Neural progenitor cell (in vitro differentiated cells): Measurements from ENCODE around the gene ZFAND3. TPM values are rescaled to one million over a fixed set of nuclear protein-coding genes. Genes with fewer than 3 reads are reported as not detected.

Experiments
- DNase-seq: peaks from one replicate; pipeline ENCODE4 v3.0.0-alpha.2; 2016; ENCODE audit warnings: low spot score
- H2AFZ ChIP-seq: fragments of 200-600 bp; sonication (generic); replicated peaks from 2 replicates; pipeline ENCODE4 v1.6.1; 2016; ENCODE audit warnings: antibody characterized with exemption
- H3F3A ChIP-seq: fragments of 200-600 bp; sonication (generic); 2 replicates; pipeline ENCODE4 v1.6.1; 2016; ENCODE audit warnings: antibody characterized with exemption, low read depth
- H3K27ac ChIP-seq: fragments of 200-600 bp; sonication (generic); 2 replicates; pipeline ENCODE4 v1.5.1; 2016; ENCODE audit warnings: mild to moderate bottlenecking
- H3K27me3 ChIP-seq: fragments of 200-600 bp; sonication (generic); 2 replicates; pipeline ENCODE4 v1.6.1; 2016; ENCODE audit warnings: mild to moderate bottlenecking, moderate library complexity
- H3K36me3 ChIP-seq: fragments of 200-600 bp; sonication (generic); 2 replicates; pipeline ENCODE4 v1.5.1; 2016
- H3K4me1 ChIP-seq: fragments of 200-600 bp; sonication (generic); 2 replicates; pipeline ENCODE4 v1.6.1; 2016; ENCODE audit warnings: mixed run types
- H3K4me2 ChIP-seq: fragments of 200-600 bp; sonication (generic); 2 replicates; pipeline ENCODE4 v1.6.1; 2016
- H3K4me3 ChIP-seq: fragments of 200-600 bp; sonication (generic); 2 replicates; pipeline ENCODE4 v1.5.1; 2016
- H3K79me2 ChIP-seq: fragments of 200-600 bp; sonication (generic); 2 replicates; pipeline ENCODE4 v1.6.1; 2016; ENCODE audit warnings: low read depth
- H3K9ac ChIP-seq: fragments of 200-600 bp; sonication (generic); 2 replicates; pipeline ENCODE4 v1.6.1; 2016
- H3K9me3 ChIP-seq: fragments of 200-600 bp; sonication (generic); 2 replicates; pipeline ENCODE4 v1.5.1; 2016; ENCODE audit warnings: low read depth
- H4K20me1 ChIP-seq: fragments of 200-600 bp; sonication (generic); 2 replicates; pipeline ENCODE4 v1.6.1; 2016; ENCODE audit warnings: low read depth
- H3K27ac Mint-ChIP-seq: 3 replicates; pipeline ENCODE4 v1.8.0; 2021; ENCODE audit warnings: mixed read lengths
- H3K27me3 Mint-ChIP-seq: 2 replicates; pipeline ENCODE4 v1.8.0; 2022; ENCODE audit warnings: low read depth, mild to moderate bottlenecking, inconsistent platforms, moderate library complexity, mixed read lengths; ENCODE audit not compliant: insufficient read depth
- H3K36me3 Mint-ChIP-seq: 3 replicates; pipeline ENCODE4 v1.8.0; 2021; ENCODE audit warnings: mixed read lengths
- H3K4me1 Mint-ChIP-seq: 3 replicates; pipeline ENCODE4 v1.8.0; 2021; ENCODE audit warnings: mixed read lengths
- H3K4me3 Mint-ChIP-seq: 3 replicates; pipeline ENCODE4 v1.8.0; 2021; ENCODE audit warnings: mild to moderate bottlenecking, moderate library complexity, mixed read lengths
- H3K9me3 Mint-ChIP-seq: 3 replicates; pipeline ENCODE4 v1.8.0; 2020; ENCODE audit warnings: mixed read lengths
- EZH2 ChIP-seq: fragments of 200-600 bp; sonication (generic); IDR thresholded peaks from 2 replicates; pipeline ENCODE4 v1.6.1; 2017; ENCODE audit warnings: antibody characterized with exemption, mild to moderate bottlenecking, moderate library complexity
- EZH2phosphoT487 ChIP-seq: fragments of 200-600 bp; sonication (generic); IDR thresholded peaks from 2 replicates; pipeline ENCODE4 v1.6.1; 2017; ENCODE audit warnings: antibody characterized with exemption
- total RNA-seq: library from RNA; depleted of rRNA; stranded (reverse); fragments of >200 nt; gene quantifications from 2 replicates; pipeline ENCODE4 v1.2.3, GENCODE V29; 2015; ENCODE audit warnings: low replicate concordance
- TF ChIP-seq, protein P1 (sequence below): fragments of 200-600 bp; sonication (generic); IDR thresholded peaks from 2 replicates; pipeline ENCODE4 v1.5.1; 2017; ENCODE audit warnings: antibody characterized with exemption, mild to moderate bottlenecking

ZFAND3 gene
- total RNA-seq, 1 donor from 2014 or later, result 24.3 TPM

DNA sequence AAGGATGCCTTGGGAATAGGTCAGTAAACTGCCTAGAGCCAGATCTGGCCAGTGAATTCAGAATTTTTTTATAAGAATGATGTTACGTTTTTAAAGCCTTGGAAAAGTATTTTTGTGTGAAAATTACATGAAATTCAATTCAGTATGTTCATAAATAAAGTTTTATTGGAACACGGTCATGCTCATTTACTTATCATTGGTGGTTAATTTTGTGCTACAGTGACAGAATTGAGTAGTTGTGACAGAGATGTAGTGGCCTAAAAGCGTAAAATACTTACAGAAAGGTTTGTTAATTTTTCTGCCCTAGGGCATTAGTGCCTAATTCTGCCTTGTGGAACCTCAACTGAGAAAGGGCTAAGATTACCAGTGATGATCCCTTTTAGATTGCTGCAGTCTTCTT, 28.2 kb downstream of the ZFAND3 start:
- H3K4me3 ChIP-seq, result no peak overlapping the region
- no peak overlapping the region for H3K4me2 ChIP-seq
- no peaks in the 10 kb centered on the region for H3K27me3 Mint-ChIP-seq
- no peaks in the 10 kb centered on the region for H3K9me3 Mint-ChIP-seq
- H3K36me3 ChIP-seq, result no peaks in the 10 kb centered on the region
- H3K9ac ChIP-seq, result no peak overlapping the region
- H2AFZ ChIP-seq, result no peak overlapping the region
- peaks cover 6% of the 10 kb centered on the region for H3F3A ChIP-seq
- no peak for DNase-seq
- TF ChIP-seq EZH2 (no peak), EZH2phosphoT487 (no peak)
- TF ChIP-seq, protein P1, sequence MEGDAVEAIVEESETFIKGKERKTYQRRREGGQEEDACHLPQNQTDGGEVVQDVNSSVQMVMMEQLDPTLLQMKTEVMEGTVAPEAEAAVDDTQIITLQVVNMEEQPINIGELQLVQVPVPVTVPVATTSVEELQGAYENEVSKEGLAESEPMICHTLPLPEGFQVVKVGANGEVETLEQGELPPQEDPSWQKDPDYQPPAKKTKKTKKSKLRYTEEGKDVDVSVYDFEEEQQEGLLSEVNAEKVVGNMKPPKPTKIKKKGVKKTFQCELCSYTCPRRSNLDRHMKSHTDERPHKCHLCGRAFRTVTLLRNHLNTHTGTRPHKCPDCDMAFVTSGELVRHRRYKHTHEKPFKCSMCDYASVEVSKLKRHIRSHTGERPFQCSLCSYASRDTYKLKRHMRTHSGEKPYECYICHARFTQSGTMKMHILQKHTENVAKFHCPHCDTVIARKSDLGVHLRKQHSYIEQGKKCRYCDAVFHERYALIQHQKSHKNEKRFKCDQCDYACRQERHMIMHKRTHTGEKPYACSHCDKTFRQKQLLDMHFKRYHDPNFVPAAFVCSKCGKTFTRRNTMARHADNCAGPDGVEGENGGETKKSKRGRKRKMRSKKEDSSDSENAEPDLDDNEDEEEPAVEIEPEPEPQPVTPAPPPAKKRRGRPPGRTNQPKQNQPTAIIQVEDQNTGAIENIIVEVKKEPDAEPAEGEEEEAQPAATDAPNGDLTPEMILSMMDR, result no peak
- H3K36me3 Mint-ChIP-seq, result peaks cover 11% of the 10 kb centered on the region
- no peak overlapping the region for H3K4me3 Mint-ChIP-seq
- no peaks in the 10 kb centered on the region for H3K27me3 ChIP-seq
- H3K4me1 Mint-ChIP-seq, result peaks cover 6% of the 10 kb centered on the region
- H4K20me1 ChIP-seq, result peaks cover 89% of the 10 kb centered on the region
- H3K27ac ChIP-seq, result no peak overlapping the region
- H3K4me1 ChIP-seq, result peaks cover 5% of the 10 kb centered on the region
- H3K79me2 ChIP-seq, result peaks cover 100% of the 10 kb centered on the region
- H3K9me3 ChIP-seq, result no peaks in the 10 kb centered on the region
- H3K27ac Mint-ChIP-seq, result no peak overlapping the region

DNA sequence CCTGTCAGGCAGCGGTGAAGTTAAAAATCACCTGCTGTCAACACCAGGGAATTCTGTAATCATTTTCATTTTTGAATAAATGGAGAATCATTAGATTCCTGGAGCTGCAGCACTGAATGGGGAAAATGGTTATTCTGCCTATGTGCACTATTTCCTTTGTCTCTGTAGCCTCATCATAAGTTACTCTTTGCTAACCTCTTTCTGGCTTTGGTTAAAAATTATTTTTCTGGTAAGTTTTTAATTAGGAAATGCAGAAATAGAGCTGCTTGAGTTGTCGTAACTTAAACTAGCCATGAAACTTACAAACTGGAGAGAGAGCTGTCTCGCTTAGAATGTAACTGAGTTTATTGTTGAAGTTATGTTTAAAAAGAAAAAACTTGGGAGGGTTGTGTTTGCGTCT, 28.8 kb downstream of the ZFAND3 start:
- no peaks in the 10 kb centered on the region for H3K36me3 ChIP-seq
- Mint-ChIP-seq H3K36me3 (peaks cover 10% of the 10 kb centered on the region), H3K27me3 (no peaks in the 10 kb centered on the region), H3K4me3 (no peak overlapping the region), H3K9me3 (no peaks in the 10 kb centered on the region), H3K27ac (no peak overlapping the region), H3K4me1 (peaks cover 6% of the 10 kb centered on the region)
- TF ChIP-seq EZH2phosphoT487 (no peak), EZH2 (no peak)
- TF ChIP-seq, protein P1, result no peak
- H3F3A ChIP-seq, result peaks cover 6% of the 10 kb centered on the region
- H3K27ac ChIP-seq, result no peak overlapping the region
- no peak overlapping the region for H2AFZ ChIP-seq
- no peak overlapping the region for H3K4me3 ChIP-seq
- peaks cover 100% of the 10 kb centered on the region for H3K79me2 ChIP-seq
- H3K27me3 ChIP-seq, result no peaks in the 10 kb centered on the region
- H3K4me1 ChIP-seq, result peaks cover 5% of the 10 kb centered on the region
- H3K9me3 ChIP-seq, result no peaks in the 10 kb centered on the region
- no peak for DNase-seq
- peaks cover 96% of the 10 kb centered on the region for H4K20me1 ChIP-seq
- no peak overlapping the region for H3K4me2 ChIP-seq
- no peak overlapping the region for H3K9ac ChIP-seq

DNA sequence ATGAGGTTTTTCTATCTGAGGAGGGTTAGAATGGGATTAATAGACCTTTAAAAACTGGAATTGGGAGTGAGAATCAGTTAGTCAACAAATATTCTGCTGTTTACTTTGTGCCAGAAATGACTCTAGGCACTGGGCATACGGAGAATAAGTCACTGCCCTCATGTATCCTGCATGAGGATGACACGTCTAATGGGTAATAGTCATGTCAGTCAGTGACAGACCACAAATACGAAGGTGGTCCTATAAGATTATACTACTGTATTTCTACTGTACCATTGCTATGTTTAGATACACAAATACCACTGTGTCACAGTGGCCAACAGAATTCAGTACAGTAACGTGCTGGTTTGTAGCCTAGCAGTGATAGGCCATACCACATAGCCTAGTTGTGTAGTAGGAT, 30.7 kb downstream of the ZFAND3 start:
- no peaks in the 10 kb centered on the region for H3K27me3 Mint-ChIP-seq
- peaks cover 6% of the 10 kb centered on the region for H3K4me1 Mint-ChIP-seq
- Histone ChIP-seq H3K4me1 (peaks cover 5% of the 10 kb centered on the region), H3K9me3 (no peaks in the 10 kb centered on the region), H3K27ac (no peak overlapping the region), H3K4me3 (no peak overlapping the region), H3K9ac (no peak overlapping the region), H4K20me1 (peaks cover 98% of the 10 kb centered on the region), H2AFZ (no peak overlapping the region), H3F3A (peaks cover 6% of the 10 kb centered on the region), H3K79me2 (peaks cover 100% of the 10 kb centered on the region), H3K4me2 (no peak overlapping the region), H3K36me3 (no peaks in the 10 kb centered on the region), H3K27me3 (no peaks in the 10 kb centered on the region)
- H3K27ac Mint-ChIP-seq, result no peak overlapping the region
- no peak for DNase-seq
- no peaks in the 10 kb centered on the region for H3K36me3 Mint-ChIP-seq
- TF ChIP-seq EZH2 (no peak), EZH2phosphoT487 (no peak)
- TF ChIP-seq, protein P1, result no peak
- H3K4me3 Mint-ChIP-seq, result no peak overlapping the region
- no peaks in the 10 kb centered on the region for H3K9me3 Mint-ChIP-seq
